Right lobe of liver (tissue), 6 donors: ENCODE measurements around the gene DDX10. TPM values are rescaled to one million over a fixed set of nuclear protein-coding genes. Genes with fewer than 3 reads are reported as not detected.

ENCODE experiments used
- ATAC-seq, 4 donors: fragments of 200-7000 bp; cut with Tn5 transposase; one replicate each; pipeline ENCODE4 v1.9.1; 2020; ENCODE audit warnings: mild to moderate bottlenecking in 4 of 4, moderate library complexity in 4 of 4
- DNase-seq, 3 donors: peaks; one replicate each; pipeline ENCODE4 v3.0.0-alpha.2; 2020
- H3K27ac ChIP-seq, 3 donors: fragments of 200-600 bp; one replicate each; pipeline ENCODE4 v1.8.0; 2022
- H3K27me3 ChIP-seq, 2 donors: fragments of 200-600 bp; one replicate each; pipeline ENCODE4 v1.8.0; 2022
- H3K36me3 ChIP-seq, 4 donors: fragments of 200-600 bp; sonication (generic) in 1 of 4; one replicate each; pipeline versions ENCODE4 v1.5.1 to v1.8.0; 2017 to 2022; ENCODE audit warnings: control low read depth in 1 of 4
- H3K4me1 ChIP-seq, 4 donors: fragments of 200-600 bp; sonication (generic) in 1 of 4; one replicate each; pipeline versions ENCODE4 v1.5.1 to v1.8.0; 2017 to 2022; ENCODE audit warnings: control low read depth in 1 of 4
- H3K4me3 ChIP-seq, 3 donors: fragments of 200-600 bp; one replicate each; pipeline ENCODE4 v1.8.0; 2022
- H3K9me3 ChIP-seq, 4 donors: fragments of 200-600 bp; sonication (generic) in 1 of 4; one replicate each; pipeline versions ENCODE4 v1.5.1 to v1.8.0; 2017 to 2022; ENCODE audit warnings: control low read depth in 1 of 4
- POLR2A ChIP-seq: fragments of 450-650 bp; IDR thresholded peaks from one replicate; pipeline ENCODE4 v1.6.1; 2017; ENCODE audit warnings: antibody characterized with exemption, mild to moderate bottlenecking
- WGBS: methylation state at CpG from one replicate; pipeline ENCODE4 v1.1.6; 2018; ENCODE audit warnings: low coverage, low lambda C conversion rate; ENCODE audit not compliant: insufficient coverage; ENCODE audit errors: missing lambda C conversion rate; 5-methylcytosine and 5-hydroxymethylcytosine counted together
- intact Hi-C, 2 donors: fragments of 100-400 bp; cut with DNase I; formaldehyde crosslinking; loops; one replicate each; pipeline versions ENCODE4 v1.11.2 to v1.14.1; 2022
- total RNA-seq, 6 experiments: library from RNA; depleted of rRNA in 2 of 6; stranded (reverse); fragments of >200 nt in 2 of 6; fragmentation: NEBNext Ultra II Directional in 3 of 6; extraction: Animal tissue kit (Norgen Biotek cat#: 25700) in 3 of 6; gene quantifications; one replicate each; pipeline versions ENCODE4 v1.1.0 to v1.2.4, GENCODE V29; 2016 to 2023
- TF ChIP-seq, protein P1 (sequence below), 4 donors: fragments of 200-600 bp in 3 of 4; fragments of 450-650 bp in 1 of 4; IDR thresholded peaks; one replicate each; pipeline versions ENCODE4 v1.5.1 to v1.8.0; 2016 to 2022; ENCODE audit warnings: antibody characterized with exemption in 4 of 4, mild to moderate bottlenecking in 2 of 4
- donor health status: DM: no; HTN: yes; CAD: no.
- donor health status: DM: no; HTN: no; CAD: no.
- donor health status: DM: no; HTN: no; CAD: no.
- donor health status: DM: no; HTN: yes; CAD: no.
- donor health status: DM: no; HTN: yes; CAD: no.

The DDX10 gene
- total RNA-seq, 6 experiments from 2014 or later = 7.4 to 13.6 (median 11.3) TPM

DNA sequence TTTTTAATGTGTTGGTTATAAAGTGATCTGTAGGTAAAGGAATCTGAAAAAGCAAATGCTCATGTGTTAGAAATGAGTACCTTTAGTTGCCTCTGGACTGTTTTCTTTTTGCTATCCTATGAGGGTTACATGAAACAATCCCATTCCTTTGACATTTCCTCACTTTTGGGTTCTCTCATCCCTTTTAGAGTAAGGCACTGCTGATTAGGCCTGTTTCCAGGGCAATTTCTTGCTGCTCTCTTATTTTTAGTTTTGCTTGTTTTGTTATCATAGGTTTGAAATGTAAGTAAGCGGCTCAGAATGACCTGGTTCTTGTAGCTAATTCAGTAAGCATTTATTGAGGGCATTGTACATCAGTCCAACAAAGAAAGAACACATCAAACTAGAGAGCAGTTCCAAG lies 138.9 kb downstream of the DDX10 start:
- Histone ChIP-seq H3K36me3 (no peaks in the 10 kb centered on the region), H3K27ac (no peak overlapping the region), H3K9me3 (no peaks in the 10 kb centered on the region), H3K4me3 (no peak overlapping the region), H3K27me3 (no peaks in the 10 kb centered on the region), H3K4me1 (no peaks in the 10 kb centered on the region)
- intact Hi-C loops = no loop called here
- no peak for TF ChIP-seq POLR2A
- TF ChIP-seq, protein P1, sequence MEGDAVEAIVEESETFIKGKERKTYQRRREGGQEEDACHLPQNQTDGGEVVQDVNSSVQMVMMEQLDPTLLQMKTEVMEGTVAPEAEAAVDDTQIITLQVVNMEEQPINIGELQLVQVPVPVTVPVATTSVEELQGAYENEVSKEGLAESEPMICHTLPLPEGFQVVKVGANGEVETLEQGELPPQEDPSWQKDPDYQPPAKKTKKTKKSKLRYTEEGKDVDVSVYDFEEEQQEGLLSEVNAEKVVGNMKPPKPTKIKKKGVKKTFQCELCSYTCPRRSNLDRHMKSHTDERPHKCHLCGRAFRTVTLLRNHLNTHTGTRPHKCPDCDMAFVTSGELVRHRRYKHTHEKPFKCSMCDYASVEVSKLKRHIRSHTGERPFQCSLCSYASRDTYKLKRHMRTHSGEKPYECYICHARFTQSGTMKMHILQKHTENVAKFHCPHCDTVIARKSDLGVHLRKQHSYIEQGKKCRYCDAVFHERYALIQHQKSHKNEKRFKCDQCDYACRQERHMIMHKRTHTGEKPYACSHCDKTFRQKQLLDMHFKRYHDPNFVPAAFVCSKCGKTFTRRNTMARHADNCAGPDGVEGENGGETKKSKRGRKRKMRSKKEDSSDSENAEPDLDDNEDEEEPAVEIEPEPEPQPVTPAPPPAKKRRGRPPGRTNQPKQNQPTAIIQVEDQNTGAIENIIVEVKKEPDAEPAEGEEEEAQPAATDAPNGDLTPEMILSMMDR (IDR thresholded peaks at IDR 0.05) = no peak
- ATAC-seq (no peak), DNase-seq (no peak)
- WGBS = 92% methylated on average over 1 of the region's 1 CpG

DNA sequence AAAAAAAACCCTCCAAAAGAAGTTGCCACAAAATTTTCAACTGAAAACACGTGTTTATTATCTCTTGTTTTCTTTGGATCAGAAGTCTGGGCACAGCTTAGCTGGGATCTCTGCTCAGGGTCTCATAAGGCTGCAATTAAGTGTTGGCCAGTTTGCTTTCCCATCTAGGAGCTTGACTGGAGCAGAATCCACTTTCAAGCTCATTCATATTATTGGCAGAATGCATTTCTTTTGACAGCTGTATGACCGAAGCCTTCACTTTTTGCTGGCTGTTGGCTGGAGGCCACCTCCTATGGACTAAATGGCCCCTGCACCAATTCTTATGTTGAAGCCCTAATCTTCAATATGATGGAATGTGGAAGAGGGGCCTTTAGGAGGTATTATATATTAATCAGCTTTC lies 139.6 kb downstream of the DDX10 start:
- WGBS = 88% methylated on average over 2 of the region's 2 CpGs
- DNase-seq (no peak), ATAC-seq (no peak)
- TF ChIP-seq POLR2A = no peak
- TF ChIP-seq, protein P1 (IDR thresholded peaks at IDR 0.05) = no peak
- no peaks in the 10 kb centered on the region for H3K4me1 ChIP-seq
- H3K27me3 ChIP-seq = no peaks in the 10 kb centered on the region
- no peaks in the 10 kb centered on the region for H3K9me3 ChIP-seq
- no peak overlapping the region for H3K27ac ChIP-seq
- H3K36me3 ChIP-seq = no peaks in the 10 kb centered on the region
- intact Hi-C loops = no loop called here
- no peak overlapping the region for H3K4me3 ChIP-seq

DNA sequence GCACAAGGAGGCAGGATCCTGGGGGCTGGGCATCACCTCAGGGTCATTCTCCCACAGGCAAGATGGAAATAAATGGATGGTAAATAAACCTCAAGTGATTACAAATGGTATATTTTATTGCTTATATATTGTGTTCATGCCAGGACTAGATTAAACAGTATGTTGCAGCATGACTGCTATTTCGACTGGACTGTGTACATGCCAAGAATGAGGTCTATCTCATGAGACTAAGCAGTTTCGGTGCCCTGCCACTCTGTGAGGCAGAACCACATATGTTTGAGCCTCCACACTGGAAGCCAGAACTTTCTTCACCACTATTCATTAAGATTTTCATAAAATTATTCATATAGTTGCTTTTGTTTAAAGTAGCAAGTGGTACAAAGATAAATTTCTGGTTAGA lies 140.2 kb downstream of the DDX10 start:
- no peaks in the 10 kb centered on the region for H3K27me3 ChIP-seq

DNA sequence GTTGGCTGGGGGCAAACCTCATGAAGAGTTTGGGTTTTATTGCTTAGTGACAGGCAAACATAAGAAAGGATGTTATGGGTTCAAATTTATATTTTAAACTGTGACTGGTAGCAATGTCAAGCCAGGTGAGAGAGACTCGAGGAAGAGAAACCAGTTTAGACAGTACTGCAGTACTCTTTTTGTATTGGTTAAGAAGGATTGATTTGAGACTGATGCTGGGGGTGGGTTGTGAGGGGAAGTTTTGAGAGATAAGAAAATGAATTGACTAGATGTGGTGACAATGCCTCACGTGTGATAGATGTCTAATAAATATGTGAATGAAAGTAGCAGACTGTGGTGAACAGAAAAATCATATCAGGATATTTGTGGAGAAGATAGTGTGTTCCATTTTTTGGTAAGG lies 142.4 kb downstream of the DDX10 start:
- 65% methylated on average over 2 of the region's 2 CpGs for WGBS
- H3K4me3 ChIP-seq = no peak overlapping the region
- no peaks in the 10 kb centered on the region for H3K36me3 ChIP-seq
- TF ChIP-seq, protein P1 (IDR thresholded peaks at IDR 0.05) = no peak
- no peak for TF ChIP-seq POLR2A
- ATAC-seq (no peak), DNase-seq (no peak)
- no peak overlapping the region for H3K27ac ChIP-seq
- no peaks in the 10 kb centered on the region for H3K9me3 ChIP-seq
- intact Hi-C loops = no loop called here
- no peaks in the 10 kb centered on the region for H3K27me3 ChIP-seq
- H3K4me1 ChIP-seq = no peaks in the 10 kb centered on the region

More for the DNA sequence above, 140.2 kb downstream of the DDX10 start:
- Histone ChIP-seq H3K36me3 (no peaks in the 10 kb centered on the region), H3K4me3 (no peak overlapping the region), H3K27ac (no peak overlapping the region), H3K9me3 (no peaks in the 10 kb centered on the region), H3K4me1 (no peaks in the 10 kb centered on the region)
- intact Hi-C loops = no loop called here
- TF ChIP-seq, protein P1 (IDR thresholded peaks at IDR 0.05) = no peak
- TF ChIP-seq POLR2A = no peak
- no peak for ATAC-seq
- DNase-seq = no peak
- WGBS = 87% methylated on average over 2 of the region's 2 CpGs

DNA sequence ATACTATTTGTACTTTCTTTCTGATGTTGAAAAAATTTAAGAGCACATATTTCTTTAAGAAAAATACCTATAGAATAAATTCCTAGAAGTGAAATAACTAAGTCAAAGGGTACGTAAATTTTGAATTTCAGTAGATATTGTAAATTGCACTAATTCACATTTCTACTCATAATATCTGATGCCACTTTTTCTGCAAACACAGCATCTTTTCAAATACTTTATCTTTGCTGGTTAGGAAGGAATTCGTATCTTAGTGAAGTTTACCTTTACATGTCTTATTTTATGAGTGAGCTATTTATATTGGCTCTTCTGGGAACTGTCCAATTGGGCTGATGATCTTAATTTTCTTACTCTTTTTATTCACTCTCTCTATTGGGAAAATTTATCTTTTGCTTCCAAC lies 148.2 kb downstream of the DDX10 start:
- ATAC-seq (no peak), DNase-seq (no peak)
- H3K4me3 ChIP-seq = no peak overlapping the region
- H3K36me3 ChIP-seq = no peaks in the 10 kb centered on the region
- intact Hi-C loops = no loop called here
- TF ChIP-seq POLR2A = no peak
- TF ChIP-seq, protein P1 (IDR thresholded peaks at IDR 0.05) = no peak
- no peaks in the 10 kb centered on the region for H3K27me3 ChIP-seq
- WGBS = 97% methylated on average over 2 of the region's 2 CpGs
- H3K4me1 ChIP-seq = peaks cover 0 to 4% (median 0%) of the 10 kb centered on the region in 4 donors
- no peaks in the 10 kb centered on the region for H3K9me3 ChIP-seq
- H3K27ac ChIP-seq = no peak overlapping the region
